OCI-LY3 (cell line): ENCODE measurements around the gene SPOCK1.

Experiments
- H2AFZ ChIP-seq: fragments of 200-600, 300-600 bp; shearing (Covaris generic); 2 replicates; pipeline ENCODE4 v1.6.0; 2014; ENCODE audit warnings: antibody characterized with exemption, low read depth, low read length
- H3K27ac ChIP-seq: fragments of 200-600, 300-600 bp; sonication (generic); 2 replicates; pipeline ENCODE4 v1.5.1; 2014; ENCODE audit warnings: mild to moderate bottlenecking, low read length, moderate library complexity, mixed read lengths
- H3K27me3 ChIP-seq: fragments of 200-600, 300-600 bp; sonication (generic); 2 replicates; pipeline ENCODE4 v1.6.1; 2014; ENCODE audit warnings: low read depth, low read length, mixed read lengths
- H3K36me3 ChIP-seq: fragments of 200-600, 300-600 bp; sonication (generic); replicated peaks from 2 replicates; pipeline ENCODE3; 2014; ENCODE audit warnings: low read depth, low read length, mixed read lengths
- H3K4me1 ChIP-seq: fragments of 300-600, 200-600 bp; sonication (generic); 2 replicates; pipeline ENCODE4 v1.6.1; 2014; ENCODE audit warnings: low read length, mixed read lengths
- H3K4me2 ChIP-seq: fragments of 200-600, 300-600 bp; sonication (generic); 2 replicates; pipeline ENCODE4 v1.6.1; 2014; ENCODE audit warnings: low read length, mixed read lengths
- H3K4me3 ChIP-seq: fragments of 300-600, 200-600 bp; sonication (generic); 2 replicates; pipeline ENCODE4 v1.5.1; 2014; ENCODE audit warnings: antibody characterized with exemption, mild to moderate bottlenecking, low read length, moderate library complexity
- H3K79me2 ChIP-seq: fragments of 300-600, 200-600 bp; shearing (Covaris generic); 2 replicates; pipeline ENCODE4 v1.6.1; 2014; ENCODE audit warnings: mild to moderate bottlenecking, low read length, mixed read lengths
- H3K9ac ChIP-seq: fragments of 300-600, 200-600 bp; shearing (Covaris generic); 2 replicates; pipeline ENCODE4 v1.6.0; 2014; ENCODE audit warnings: mild to moderate bottlenecking, low read length, moderate library complexity
- H3K9me3 ChIP-seq: fragments of 200-600, 300-600 bp; shearing (Covaris generic); 2 replicates; pipeline ENCODE4 v1.6.1; 2014; ENCODE audit warnings: low read length, mixed read lengths; ENCODE audit not compliant: insufficient read depth
- H4K20me1 ChIP-seq: fragments of 200-600, 300-600 bp; sonication (generic); 2 replicates; pipeline ENCODE4 v1.6.1; 2016; ENCODE audit warnings: low read length, mixed read lengths; ENCODE audit not compliant: insufficient read depth
- CTCF ChIP-seq: fragments of 200-600, 300-600 bp; sonication (generic); IDR thresholded peaks from 2 replicates; pipeline ENCODE4 v1.5.1; 2014; ENCODE audit warnings: antibody characterized with exemption, low read length, low read depth
- EZH2phosphoT487 ChIP-seq: fragments of 200-600 bp; shearing (Covaris generic); IDR thresholded peaks from 2 replicates; pipeline ENCODE4 v1.6.1; 2018; ENCODE audit warnings: antibody characterized with exemption, mixed run types, low read depth

Gene SPOCK1

GRCh38 chr5:136999787-137000186 lies 499.3 kb downstream of the SPOCK1 start:
- no peaks in the 10 kb centered on the region for H3K36me3 ChIP-seq
- no peaks in the 10 kb centered on the region for H3K27me3 ChIP-seq
- H3K9ac ChIP-seq, result no peak overlapping the region
- H4K20me1 ChIP-seq, result no peaks in the 10 kb centered on the region
- no peak overlapping the region for H3K27ac ChIP-seq
- H3K4me3 ChIP-seq, result no peak overlapping the region
- H2AFZ ChIP-seq, result no peak overlapping the region
- H3K79me2 ChIP-seq, result no peaks in the 10 kb centered on the region
- H3K4me1 ChIP-seq, result no peaks in the 10 kb centered on the region
- TF ChIP-seq CTCF (no peak), EZH2phosphoT487 (no peak)
- H3K4me2 ChIP-seq, result no peak overlapping the region
- H3K9me3 ChIP-seq, result no peaks in the 10 kb centered on the region

GRCh38 chr5:136998854-136999357 lies 500.2 kb downstream of the SPOCK1 start:
- no peaks in the 10 kb centered on the region for H4K20me1 ChIP-seq

GRCh38 chr5:136994154-136994553 lies 505.0 kb downstream of the SPOCK1 start:
- H3K27me3 ChIP-seq, result no peaks in the 10 kb centered on the region
- H3K4me3 ChIP-seq, result no peak overlapping the region
- no peak for TF ChIP-seq EZH2phosphoT487
- no peak for TF ChIP-seq CTCF

More at GRCh38 chr5:136998854-136999357, 500.2 kb downstream of the SPOCK1 start:
- H3K4me1 ChIP-seq, result no peaks in the 10 kb centered on the region
- H3K36me3 ChIP-seq, result no peaks in the 10 kb centered on the region
- TF ChIP-seq EZH2phosphoT487 (no peak), CTCF (no peak)
- no peak overlapping the region for H3K4me3 ChIP-seq
- no peaks in the 10 kb centered on the region for H3K9me3 ChIP-seq
- no peak overlapping the region for H2AFZ ChIP-seq
- H3K79me2 ChIP-seq, result no peaks in the 10 kb centered on the region
- no peak overlapping the region for H3K27ac ChIP-seq
- no peak overlapping the region for H3K4me2 ChIP-seq
- H3K9ac ChIP-seq, result no peak overlapping the region
- no peaks in the 10 kb centered on the region for H3K27me3 ChIP-seq

GRCh38 chr5:136992796-136993489 lies 506.2 kb downstream of the SPOCK1 start:
- H3K36me3 ChIP-seq, result no peaks in the 10 kb centered on the region
- H3K9me3 ChIP-seq, result no peaks in the 10 kb centered on the region
- TF ChIP-seq EZH2phosphoT487 (no peak), CTCF (no peak)
- H3K4me3 ChIP-seq, result no peak overlapping the region
- no peaks in the 10 kb centered on the region for H3K4me1 ChIP-seq
- H3K9ac ChIP-seq, result no peak overlapping the region
- no peak overlapping the region for H3K4me2 ChIP-seq
- no peak overlapping the region for H2AFZ ChIP-seq
- no peaks in the 10 kb centered on the region for H3K79me2 ChIP-seq
- H4K20me1 ChIP-seq, result no peaks in the 10 kb centered on the region
- H3K27me3 ChIP-seq, result no peaks in the 10 kb centered on the region
- H3K27ac ChIP-seq, result no peak overlapping the region

More at GRCh38 chr5:136994154-136994553, 505.0 kb downstream of the SPOCK1 start:
- Histone ChIP-seq H3K4me2 (no peak overlapping the region), H3K36me3 (no peaks in the 10 kb centered on the region), H3K27ac (no peak overlapping the region), H3K79me2 (no peaks in the 10 kb centered on the region), H3K9me3 (no peaks in the 10 kb centered on the region), H3K4me1 (no peaks in the 10 kb centered on the region), H4K20me1 (no peaks in the 10 kb centered on the region), H2AFZ (no peak overlapping the region), H3K9ac (no peak overlapping the region)
